KMS-11 (cell line): Measurements from ENCODE around the gene WEE2.

ENCODE experiments used
- H2AFZ ChIP-seq: fragments of 200-600 bp; sonication (generic); 2 replicates; pipeline ENCODE4 v1.6.1; 2016; ENCODE audit warnings: antibody characterized with exemption, mixed run types, low read depth
- H3K27ac ChIP-seq: fragments of 200-600 bp; sonication (generic); 2 replicates; pipeline ENCODE4 v1.6.1; 2016; ENCODE audit warnings: mild to moderate bottlenecking, mixed run types
- H3K27me3 ChIP-seq: fragments of 200-600 bp; sonication (generic); 2 replicates; pipeline ENCODE4 v1.6.1; 2017; ENCODE audit warnings: mild to moderate bottlenecking, low read depth, mixed run types, moderate library complexity; ENCODE audit not compliant: insufficient read depth
- H3K36me3 ChIP-seq: fragments of 200-600 bp; sonication (generic); 2 replicates; pipeline ENCODE4 v1.6.1; 2017; ENCODE audit warnings: mild to moderate bottlenecking, mixed run types; ENCODE audit not compliant: insufficient read depth
- H3K4me1 ChIP-seq: fragments of 200-600 bp; sonication (generic); 2 replicates; pipeline ENCODE4 v1.6.1; 2016; ENCODE audit warnings: mild to moderate bottlenecking, low read depth, mixed run types; ENCODE audit not compliant: poor library complexity, severe bottlenecking
- H3K4me2 ChIP-seq: fragments of 200-600 bp; sonication (generic); 2 replicates; pipeline ENCODE4 v1.7.0; 2016; ENCODE audit warnings: mild to moderate bottlenecking, mixed run types
- H3K4me3 ChIP-seq: fragments of 200-600 bp; sonication (generic); IDR thresholded peaks from 2 replicates; pipeline ENCODE4 v1.6.1; 2017; ENCODE audit warnings: low read depth, low read length, mixed read lengths; ENCODE audit not compliant: insufficient read depth
- H3K79me2 ChIP-seq: fragments of 200-600 bp; sonication (generic); 2 replicates; pipeline ENCODE4 v1.6.1; 2016; ENCODE audit warnings: low read depth, mixed run types; ENCODE audit not compliant: insufficient read depth
- H3K9ac ChIP-seq: fragments of 200-600 bp; sonication (generic); 2 replicates; pipeline ENCODE4 v1.6.1; 2016; ENCODE audit warnings: mild to moderate bottlenecking, mixed run types
- H4K20me1 ChIP-seq: fragments of 200-600 bp; sonication (generic); 2 replicates; pipeline ENCODE4 v1.6.1; 2016; ENCODE audit warnings: mild to moderate bottlenecking, mixed run types; ENCODE audit not compliant: insufficient read depth
- CTCF ChIP-seq: fragments of 200-600 bp; sonication (generic); conservative IDR thresholded peaks from 2 replicates; pipeline ENCODE4 v1.6.1; 2017; ENCODE audit warnings: low read depth, mild to moderate bottlenecking, antibody characterized with exemption, low read length, moderate library complexity, mixed read lengths

Gene WEE2

GRCh38 chr7:141700848-141701371 is 7.2 kb upstream of the WEE2 start:
- no peaks in the 10 kb centered on the region for H4K20me1 ChIP-seq
- no peak overlapping the region for H3K27ac ChIP-seq
- H3K4me1 ChIP-seq, result peaks cover 30% of the 10 kb centered on the region
- H3K79me2 ChIP-seq, result no peaks in the 10 kb centered on the region
- no peaks in the 10 kb centered on the region for H3K36me3 ChIP-seq
- no peak for TF ChIP-seq CTCF
- no peak overlapping the region for H3K9ac ChIP-seq
- H3K4me3 ChIP-seq, result no peak overlapping the region
- no peak overlapping the region; the same call in 1 of the 2 replicates for H2AFZ ChIP-seq
- H3K4me2 ChIP-seq, result peak overlapping the region; percentile 39
- H3K27me3 ChIP-seq, result no peaks in the 10 kb centered on the region

- Histone ChIP-seq H3K4me2 (peak overlapping the region; percentile 35; the same call in 1 of the 2 replicates), H3K36me3 (no peaks in the 10 kb centered on the region), H3K27me3 (no peaks in the 10 kb centered on the region)
Measured at GRCh38 chr7:141701489-141702046, 6.6 kb upstream of the WEE2 start.

GRCh38 chr7:141702047-141702567 is 6.0 kb upstream of the WEE2 start, which contains the start of gene DENND11:
Gene DENND11 (minus strand): TSS chr7:141702166. CDS start chr7:141702153, 13 bp downstream.
- Histone ChIP-seq H4K20me1 (no peaks in the 10 kb centered on the region), H3K36me3 (no peaks in the 10 kb centered on the region), H3K27ac (no peak within 1 kb of the TSS), H3K4me2 (peak within 1 kb of the TSS; percentile 83), H3K4me3 (no peak within 1 kb of the TSS), H2AFZ (peak within 1 kb of the TSS; percentile 69), H3K9ac (peak within 1 kb of the TSS; percentile 40; the same call in 1 of the 2 replicates), H3K4me1 (peaks cover 26% of the 10 kb centered on the region), H3K27me3 (no peaks in the 10 kb centered on the region), H3K79me2 (no peaks in the 10 kb centered on the region)
- TF ChIP-seq CTCF, result no peak

More at GRCh38 chr7:141701489-141702046, 6.6 kb upstream of the WEE2 start:
- H3K79me2 ChIP-seq, result no peaks in the 10 kb centered on the region
- no peak for TF ChIP-seq CTCF
- peak overlapping the region; percentile 69 for H2AFZ ChIP-seq
- H4K20me1 ChIP-seq, result no peaks in the 10 kb centered on the region
- H3K27ac ChIP-seq, result no peak overlapping the region
- peaks cover 30% of the 10 kb centered on the region for H3K4me1 ChIP-seq
- H3K9ac ChIP-seq, result peak overlapping the region; percentile 40; the same call in 1 of the 2 replicates
- no peak overlapping the region for H3K4me3 ChIP-seq

- no peaks in the 10 kb centered on the region for H3K27me3 ChIP-seq
- H3K4me1 ChIP-seq, result peaks cover 18% of the 10 kb centered on the region
- no peaks in the 10 kb centered on the region for H3K79me2 ChIP-seq
- H4K20me1 ChIP-seq, result no peaks in the 10 kb centered on the region
- no peak for TF ChIP-seq CTCF
- H3K36me3 ChIP-seq, result no peaks in the 10 kb centered on the region
- H3K27ac ChIP-seq, result no peak overlapping the region
- peak overlapping the region; percentile 53; the same call in 1 of the 2 replicates for H2AFZ ChIP-seq
- peak overlapping the region; percentile 83 for H3K4me2 ChIP-seq
- no peak overlapping the region for H3K4me3 ChIP-seq
- no peak overlapping the region for H3K9ac ChIP-seq
Measured at GRCh38 chr7:141702892-141703291, 5.3 kb upstream of the WEE2 start.
